Measurements from ENCODE around the gene PPP1R12B.
"Not testable (repeated sequence)": the region's sequence is repeated elsewhere in the genome, so short reads cannot be mapped to it uniquely, and the experiment has no call there.

Gene PPP1R12B

DNA sequence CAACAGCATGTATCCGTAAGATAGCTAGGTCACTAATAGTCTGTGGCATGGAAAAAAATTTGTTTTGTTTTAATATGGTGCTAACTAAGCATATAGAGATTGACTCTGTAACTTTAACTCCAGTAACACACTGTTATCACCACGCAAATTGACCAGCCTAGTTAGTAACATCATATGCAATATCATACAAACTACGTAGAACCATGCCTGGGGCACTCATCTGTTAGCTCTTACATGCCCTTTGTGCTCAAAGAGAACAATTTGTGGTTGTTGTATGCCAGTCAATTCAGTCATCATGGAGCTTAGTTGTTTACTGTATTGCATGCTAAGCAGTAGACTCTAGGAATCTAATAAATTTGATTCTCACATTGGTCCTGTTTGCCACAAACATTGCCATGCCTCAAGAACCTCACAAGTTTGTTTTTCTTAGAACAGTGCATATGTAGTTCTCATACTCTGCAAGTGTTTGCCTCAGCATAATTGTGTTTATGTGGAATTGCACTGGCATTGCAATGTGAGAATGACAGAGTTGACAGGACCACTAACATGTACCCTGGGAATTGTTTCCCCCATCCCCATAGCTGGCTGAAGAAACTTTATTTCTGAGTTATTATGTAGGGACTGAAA lies 179.7 kb downstream of the PPP1R12B start:
- not testable (repeated sequence) for DNase-seq (ENCODE audit: low spot score)

DNA sequence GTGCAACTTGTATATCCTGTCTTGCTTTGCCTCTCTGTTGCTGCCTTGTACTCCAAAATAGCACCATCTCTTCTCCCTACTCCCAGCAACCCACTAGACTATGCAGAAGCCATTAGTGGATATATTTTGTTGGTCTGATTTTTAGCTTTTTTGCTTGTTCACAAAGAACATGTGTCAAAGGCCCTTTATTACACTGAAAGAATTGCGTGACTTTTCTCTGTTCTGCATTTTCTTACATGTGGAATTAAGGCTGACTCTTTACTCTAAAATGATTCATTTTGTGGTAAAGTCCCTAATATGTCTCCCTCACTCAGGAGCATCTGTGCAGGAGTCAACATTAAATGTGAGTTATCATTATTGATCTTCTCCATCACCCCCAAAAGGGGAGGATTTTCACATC lies 182.2 kb downstream of the PPP1R12B start:
- DNase-seq (ENCODE audit: low spot score): not testable (repeated sequence)

DNA sequence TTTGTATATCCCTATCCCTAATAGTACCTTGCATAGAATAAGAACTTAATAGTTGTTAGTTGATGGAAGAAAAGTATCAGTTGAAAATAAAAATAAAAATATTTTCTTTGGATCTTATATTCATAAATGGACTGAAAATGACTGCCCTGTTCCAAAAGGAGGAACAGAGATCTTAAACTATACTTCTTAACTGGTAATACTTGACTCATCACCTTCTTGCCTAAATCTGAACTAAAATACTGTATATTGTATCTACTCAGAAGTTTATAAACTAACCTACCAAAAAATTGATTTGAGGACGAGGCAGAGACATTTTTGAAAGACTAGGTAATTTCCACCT lies 182.9 kb downstream of the PPP1R12B start:
- DNase-seq (ENCODE audit: low spot score): no peak

DNA sequence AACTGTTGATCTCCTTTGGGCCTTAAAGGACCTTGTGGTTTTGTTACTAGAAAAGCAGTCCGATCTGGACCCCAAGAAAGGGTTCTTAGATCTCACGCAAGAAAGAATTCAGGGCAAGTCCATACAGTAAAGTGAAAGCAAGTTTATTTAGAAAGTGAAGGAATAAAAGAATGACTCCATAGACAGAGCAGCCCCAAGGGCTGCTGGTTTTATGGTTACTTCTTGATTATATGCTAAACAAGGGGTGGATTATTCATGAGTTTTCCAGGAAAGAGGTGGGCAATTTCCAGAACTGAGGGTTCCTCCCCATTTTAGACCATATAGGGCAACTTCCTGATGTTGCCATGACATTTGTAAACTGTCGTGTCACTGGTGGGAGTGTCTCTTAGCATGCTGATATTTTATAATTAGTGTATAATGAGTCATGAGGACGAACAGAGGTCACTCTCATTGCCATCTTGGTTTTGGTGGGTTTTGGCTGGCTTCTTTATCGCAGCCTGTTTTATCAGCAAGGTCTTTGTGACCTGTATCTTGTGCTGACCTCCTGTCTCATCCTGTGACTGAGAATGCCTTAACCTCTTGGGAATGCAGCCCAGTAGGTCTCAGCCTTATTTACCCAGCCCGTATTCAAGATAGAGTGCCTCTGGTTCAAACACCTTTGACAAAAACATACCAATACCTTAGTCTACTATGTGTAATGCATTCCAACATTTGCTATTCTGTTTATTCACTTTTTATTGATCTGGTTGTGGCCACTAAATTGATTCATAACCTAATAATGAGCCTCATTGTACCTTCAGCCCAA lies 183.5 kb downstream of the PPP1R12B start:
- DNase-seq (ENCODE audit: low spot score): not testable (repeated sequence)

DNA sequence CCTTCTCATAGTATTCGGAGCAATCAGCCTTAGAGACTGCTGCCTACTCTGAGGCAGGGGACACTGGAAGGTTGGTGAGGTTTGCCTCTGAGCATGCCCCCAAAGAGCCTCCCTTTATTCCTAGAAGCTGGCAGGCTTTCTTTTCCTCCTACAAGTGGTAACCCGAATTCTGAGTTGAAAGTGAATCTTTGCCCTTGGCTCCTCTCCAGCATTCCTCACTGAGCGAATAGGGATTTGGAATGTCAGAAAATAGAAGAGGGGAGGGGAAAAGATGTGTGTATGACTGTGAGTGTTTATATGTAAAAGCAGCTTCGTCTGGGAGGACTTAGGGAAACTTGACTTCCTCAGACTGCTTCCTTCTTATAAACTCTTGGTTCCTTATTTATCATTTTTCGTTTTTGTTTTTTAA lies 190.7 kb downstream of the PPP1R12B start:
- DNase-seq (ENCODE audit: low spot score): not testable (repeated sequence)

DNA sequence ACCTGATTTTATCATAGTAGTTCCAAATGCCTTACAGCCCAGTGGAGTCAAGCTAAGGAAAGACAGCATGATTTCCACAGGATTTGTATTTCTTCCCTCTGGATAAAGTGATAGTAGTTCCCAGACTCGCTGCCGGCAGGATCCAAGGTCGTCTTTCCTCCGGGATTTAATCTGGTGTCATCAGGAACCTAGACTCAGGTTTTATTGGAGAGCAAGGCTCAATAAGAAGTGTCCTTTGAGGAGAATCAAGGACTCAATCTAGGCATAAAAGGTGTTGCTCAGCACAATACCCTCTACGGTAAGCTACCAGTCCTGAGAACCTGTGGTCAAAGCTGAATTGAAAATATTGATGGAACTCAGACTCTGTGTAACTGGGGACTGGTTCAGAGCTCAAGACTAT lies 191.1 kb downstream of the PPP1R12B start:
- not testable (repeated sequence) for DNase-seq (ENCODE audit: low spot score)

DNA sequence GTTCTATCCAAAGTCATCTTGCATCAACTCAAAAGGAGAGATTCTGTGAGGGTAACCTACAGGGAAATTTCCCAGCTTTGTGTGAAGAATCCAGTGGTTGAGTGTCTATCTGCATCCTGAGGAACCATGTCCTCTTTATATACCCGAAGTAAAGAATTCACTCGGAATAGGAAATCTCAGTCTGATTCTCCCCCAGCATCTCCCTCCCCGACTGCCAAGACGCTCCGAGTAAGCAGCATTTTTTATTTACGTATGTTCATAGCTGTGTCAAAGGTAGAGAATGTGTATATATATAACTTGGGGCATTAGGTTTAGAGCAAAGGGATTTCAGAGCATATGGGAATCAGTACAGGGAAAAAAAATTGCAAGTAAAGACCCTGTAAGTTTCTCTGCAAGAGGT lies 191.5 kb downstream of the PPP1R12B start:
- no peak for DNase-seq (ENCODE audit: low spot score)

DNA sequence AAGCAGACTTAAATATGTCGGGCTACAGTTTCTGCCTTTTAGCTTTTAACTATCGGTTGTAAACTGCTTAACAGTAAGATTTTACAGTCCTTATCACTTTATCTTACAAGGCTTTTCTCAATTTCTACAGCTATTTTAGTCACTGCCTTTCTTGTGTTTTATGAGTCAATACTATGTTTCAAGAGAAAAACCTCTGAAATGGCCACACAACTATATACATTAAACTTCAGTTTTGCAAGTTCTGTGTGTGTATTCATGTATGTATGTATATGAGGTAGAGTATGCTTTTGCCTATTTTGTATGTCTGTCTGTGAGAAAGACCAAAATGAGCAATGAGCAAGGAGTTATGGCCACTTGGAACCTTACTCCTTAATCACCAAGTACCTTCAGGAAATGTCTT lies 191.9 kb downstream of the PPP1R12B start:
- DNase-seq (ENCODE audit: low spot score): no peak

DNA sequence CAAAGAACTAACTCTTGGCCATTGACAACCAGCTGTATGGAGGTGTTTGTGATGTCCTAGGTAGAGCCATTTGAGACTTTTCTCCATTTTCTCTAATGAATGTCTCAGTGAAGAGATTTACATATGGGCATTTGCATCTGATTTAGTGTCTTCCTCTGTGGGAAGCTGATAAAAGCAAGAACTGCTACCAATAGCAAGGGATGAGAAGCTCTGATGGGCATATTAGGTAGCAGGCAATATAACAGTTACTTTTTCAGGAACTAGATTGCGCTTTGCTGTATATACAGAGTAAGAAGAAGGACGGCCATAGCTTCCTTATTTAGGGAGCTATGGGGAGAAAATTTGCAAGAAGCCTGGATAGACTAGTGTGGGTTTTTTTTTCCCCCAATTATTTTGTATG lies 192.4 kb downstream of the PPP1R12B start:
- DNase-seq (ENCODE audit: low spot score): not testable (repeated sequence)

DNA sequence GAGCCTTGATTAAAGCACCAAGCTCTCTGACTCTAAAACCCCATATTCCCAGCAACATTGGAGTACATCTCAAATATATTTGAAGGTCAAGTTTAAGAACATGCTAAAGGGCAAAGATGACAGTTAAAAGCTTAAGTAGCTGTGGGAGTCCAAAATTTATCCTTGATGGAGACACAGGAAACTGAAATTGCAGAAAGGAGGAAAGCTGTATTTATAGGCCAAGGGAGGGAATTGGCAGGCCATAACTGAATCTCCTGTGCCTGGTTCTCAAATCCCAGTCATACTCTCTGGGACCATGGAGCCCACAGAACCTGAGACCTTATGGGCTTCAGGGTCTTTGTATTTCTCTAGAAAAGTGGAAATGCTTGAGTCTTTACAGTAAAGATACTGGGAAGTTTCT lies 193.9 kb downstream of the PPP1R12B start:
- DNase-seq (ENCODE audit: low spot score): not testable (repeated sequence)

DNA sequence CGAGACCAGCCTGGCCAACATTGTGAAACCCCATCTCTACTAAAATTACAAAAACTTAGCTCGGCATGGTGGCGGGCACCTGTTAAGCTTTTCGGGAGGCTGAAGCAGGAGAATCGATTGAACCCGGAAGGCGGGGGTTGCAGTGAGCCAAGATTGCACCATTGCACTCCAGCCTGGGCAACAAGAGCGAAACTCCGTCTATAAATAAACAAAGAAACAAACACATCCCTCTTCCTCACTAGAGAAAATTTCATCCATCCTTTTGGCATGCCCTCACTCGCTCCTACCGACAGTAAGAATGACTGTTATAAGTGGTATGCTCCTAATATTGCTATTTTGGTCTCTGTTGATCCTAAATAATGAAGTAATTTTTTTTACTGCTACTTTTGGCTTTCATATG lies 195.0 kb downstream of the PPP1R12B start:
- DNase-seq (ENCODE audit: low spot score): not testable (repeated sequence)

DNA sequence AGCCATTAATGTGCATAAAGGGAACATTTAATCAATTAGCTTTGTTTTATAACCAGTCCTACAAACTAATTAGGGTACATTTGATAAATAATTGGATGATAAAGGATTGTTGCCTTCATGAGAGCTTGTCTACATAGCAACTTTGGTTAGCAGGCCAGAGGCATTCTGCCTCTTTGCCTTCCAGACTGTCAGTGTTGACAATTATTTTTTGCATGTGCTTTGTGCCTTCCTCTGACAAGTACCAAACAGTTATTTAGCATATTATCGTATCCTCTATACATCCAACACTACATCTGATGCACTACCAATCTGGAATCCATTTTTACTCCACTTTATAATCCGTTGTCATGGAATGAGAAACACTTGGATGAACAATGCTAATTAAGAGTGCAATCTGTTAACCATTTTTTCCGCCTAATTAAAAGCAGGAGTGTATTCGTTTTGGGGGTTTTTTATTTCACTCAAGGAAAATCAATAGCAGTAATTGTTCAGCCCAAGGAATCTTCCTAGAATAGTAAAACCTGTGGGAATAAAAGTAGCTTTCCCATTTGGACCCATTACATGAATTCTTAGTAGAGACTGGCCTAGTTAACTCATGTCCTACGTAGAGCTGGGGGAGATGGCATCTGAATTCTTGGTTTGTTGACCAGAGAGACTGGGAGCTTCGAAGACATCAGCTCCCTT lies 196.4 kb downstream of the PPP1R12B start:
- not testable (repeated sequence) for DNase-seq (ENCODE audit: low spot score)

DNA sequence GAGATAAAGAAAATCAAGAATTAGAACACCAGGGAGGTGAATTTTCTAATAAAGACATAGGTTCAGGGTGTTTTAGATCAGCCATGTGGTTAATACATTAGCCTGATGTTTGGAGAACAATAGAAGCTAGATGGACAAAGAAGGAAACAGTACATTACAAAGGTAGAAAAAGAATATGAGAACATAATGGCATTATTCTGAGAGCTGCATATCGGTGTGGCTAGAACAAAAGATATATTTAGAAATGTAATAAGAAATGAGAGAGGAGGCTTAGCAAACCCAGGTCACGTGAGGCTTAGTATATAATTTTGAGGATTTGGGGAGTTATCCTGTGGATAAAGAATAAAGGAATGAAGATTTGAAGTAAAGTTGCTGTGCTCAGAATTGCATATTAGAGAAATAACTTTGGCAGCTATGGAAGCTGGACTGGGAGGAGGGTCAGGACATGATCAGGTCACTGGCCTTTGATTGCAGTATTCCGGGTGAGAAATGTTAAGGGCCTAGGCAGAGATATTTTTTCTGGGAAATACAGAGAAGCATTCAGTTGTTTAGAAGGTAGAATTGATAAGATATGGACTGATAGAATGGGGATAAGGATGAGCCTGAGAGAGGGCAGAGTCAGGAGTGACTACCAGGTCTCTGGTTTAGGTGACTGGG lies 197.3 kb downstream of the PPP1R12B start:
- DNase-seq (ENCODE audit: low spot score): not testable (repeated sequence)

DNA sequence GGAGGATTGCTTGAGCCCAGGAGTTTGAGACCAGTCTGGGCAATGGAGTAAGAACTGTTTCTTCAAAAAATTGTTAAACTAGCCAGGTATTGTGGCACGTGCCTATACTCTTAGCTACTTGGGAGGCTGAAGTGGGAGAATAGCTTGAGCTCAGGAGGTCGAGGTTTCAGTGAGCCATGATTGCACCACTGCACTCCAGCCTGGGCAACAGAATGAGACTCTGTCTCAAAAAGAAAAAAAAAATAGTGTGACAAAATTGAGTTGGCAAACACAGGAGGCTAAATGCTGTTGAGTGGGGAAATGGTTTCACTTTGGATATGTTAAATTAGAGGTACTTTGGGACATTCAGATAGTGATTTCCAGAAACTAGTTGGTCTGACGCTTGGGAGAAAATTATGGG lies 197.9 kb downstream of the PPP1R12B start:
- not testable (repeated sequence) for DNase-seq (ENCODE audit: low spot score)

DNA sequence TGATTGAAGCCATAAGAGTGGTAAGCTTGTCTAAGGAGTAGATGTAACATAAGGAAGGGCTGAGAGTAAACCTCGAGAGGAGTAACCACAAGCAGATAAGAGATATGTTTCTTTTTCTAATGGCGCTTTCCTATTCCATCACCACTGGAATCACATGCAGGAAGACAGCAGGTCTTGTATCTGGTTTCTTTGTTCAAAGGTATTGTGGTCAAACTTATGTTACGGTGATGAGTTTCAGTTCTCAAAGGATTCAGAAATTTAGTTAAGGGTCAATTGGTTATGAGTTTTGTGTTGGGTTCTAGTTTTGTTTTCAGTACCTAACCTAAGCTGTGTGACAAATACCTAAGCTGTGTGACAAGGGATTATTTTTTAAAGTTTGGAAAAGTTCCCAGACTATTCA lies 198.3 kb downstream of the PPP1R12B start:
- not testable (repeated sequence) for DNase-seq (ENCODE audit: low spot score)

DNA sequence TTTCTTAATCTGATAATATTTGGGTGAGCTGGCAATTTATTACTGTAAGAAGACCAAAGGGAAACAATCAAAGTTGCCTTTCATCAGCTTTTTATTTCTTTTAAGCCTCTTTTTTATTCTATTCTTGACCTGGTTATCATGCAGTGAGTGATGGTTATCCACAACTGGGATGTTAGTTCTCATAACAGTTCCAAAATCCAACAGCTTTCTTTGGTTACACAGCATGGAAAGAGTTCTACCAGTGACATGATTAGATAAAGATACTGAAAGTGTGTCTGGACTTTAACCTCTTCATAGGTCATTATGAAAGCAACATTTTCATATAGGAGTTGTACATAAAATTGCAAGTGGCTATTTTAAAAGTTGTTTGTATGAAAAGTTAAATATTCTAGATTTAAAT lies 198.7 kb downstream of the PPP1R12B start:
- no peak for DNase-seq (ENCODE audit: low spot score)

DNA sequence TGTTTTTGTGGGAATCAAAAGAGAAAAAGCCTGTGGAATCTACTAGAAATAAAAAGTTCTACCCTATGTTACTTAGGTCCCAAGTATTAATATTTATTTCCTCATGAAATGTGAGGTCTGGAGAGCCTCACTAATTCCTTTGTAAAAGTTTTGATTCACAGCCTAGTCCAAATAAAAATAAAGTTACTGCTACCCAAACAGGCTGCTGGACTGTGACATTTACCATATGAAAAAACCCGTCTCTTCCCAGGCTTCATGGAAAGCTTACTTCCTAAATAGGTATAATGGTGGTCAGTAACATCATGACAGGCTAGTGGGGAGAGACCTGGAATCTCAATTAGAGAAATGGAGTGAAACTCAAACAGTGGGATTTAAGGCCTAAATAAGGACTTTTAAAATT lies 201.6 kb downstream of the PPP1R12B start:
- not testable (repeated sequence) for DNase-seq (ENCODE audit: low spot score)

DNA sequence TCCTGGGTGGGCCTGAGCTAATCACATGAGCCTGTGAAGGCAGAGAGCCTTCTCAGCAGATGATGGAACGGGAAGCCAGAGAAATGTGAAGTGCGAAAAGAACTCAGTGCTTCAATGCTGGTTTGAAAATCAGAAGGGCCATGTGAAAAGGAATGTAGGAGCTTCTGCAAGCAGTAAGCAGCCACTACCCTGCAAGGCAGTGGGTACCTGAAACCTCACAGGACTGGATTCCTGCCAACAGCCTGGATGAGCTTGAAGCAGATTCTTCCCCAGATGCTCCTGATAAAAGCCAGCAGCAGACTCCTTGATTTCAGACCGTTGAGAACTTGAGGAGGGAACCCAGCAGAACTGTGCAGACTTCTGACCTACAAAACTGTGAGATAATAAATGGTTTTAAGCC lies 203.2 kb downstream of the PPP1R12B start:
- no peak for DNase-seq (ENCODE audit: low spot score)

DNA sequence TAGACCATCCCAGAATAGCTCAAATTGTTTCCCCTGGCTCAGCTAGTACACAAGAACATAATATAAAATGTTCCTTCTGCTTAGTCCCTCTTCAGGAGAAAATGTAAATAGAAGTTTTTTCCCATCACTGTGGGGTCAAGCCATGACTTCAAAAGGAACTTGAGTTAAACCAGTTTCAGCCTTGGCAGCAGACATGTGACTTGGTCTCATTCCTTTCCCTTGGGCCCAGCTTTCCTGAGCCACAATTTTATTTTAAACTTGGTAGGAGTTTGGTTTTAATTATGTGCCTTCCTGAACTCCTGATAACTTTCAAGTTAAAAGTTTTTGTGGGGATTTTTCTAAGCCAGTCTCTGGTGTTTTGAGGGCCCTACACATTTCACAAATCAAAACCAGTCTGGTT lies 204.1 kb downstream of the PPP1R12B start:
- DNase-seq (ENCODE audit: low spot score): not testable (repeated sequence)

DNA sequence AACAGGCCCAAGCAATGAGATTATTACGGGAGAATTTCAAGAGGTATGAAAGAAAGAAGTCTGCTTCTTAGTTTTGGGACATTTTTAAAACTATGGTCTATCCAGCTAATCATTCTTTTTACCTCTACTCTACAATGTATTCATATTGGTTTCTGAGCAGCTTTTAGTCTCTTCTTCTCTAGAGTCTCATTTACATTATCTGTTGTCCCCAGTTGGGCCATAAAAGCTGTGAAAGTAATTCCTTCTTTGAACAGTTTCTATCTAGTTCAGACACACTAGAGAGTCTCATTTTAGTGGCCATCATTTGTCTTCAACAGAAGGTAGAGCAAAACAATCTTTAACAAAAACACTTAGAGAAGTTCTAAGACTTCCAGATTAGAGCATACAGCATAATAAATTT lies 204.6 kb downstream of the PPP1R12B start:
- not testable (repeated sequence) for DNase-seq (ENCODE audit: low spot score)

DNA sequence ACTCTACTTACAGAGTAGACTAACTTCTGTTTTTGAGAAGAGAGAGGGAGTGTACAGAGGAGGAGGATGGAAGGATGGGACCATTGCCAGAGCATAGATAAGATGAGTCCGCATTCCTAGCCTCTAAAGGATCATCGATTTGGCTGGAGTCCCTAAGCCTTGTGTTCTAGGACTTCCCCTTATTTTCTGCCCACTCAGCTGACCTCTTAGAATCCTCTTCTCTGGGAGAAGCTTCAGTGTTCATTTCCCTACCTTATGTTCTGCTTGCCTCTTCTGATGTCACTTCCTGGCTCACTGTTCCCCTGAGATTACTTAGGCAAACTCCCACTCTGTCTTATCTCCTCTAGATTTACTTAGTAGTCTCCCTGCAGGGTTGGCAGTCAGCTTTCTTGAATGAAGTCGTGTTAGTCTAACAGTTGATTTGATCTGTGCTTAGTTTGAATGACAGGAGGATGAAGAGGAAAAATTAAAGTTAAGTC lies 205.1 kb downstream of the PPP1R12B start:
- DNase-seq (ENCODE audit: low spot score): no peak

DNA sequence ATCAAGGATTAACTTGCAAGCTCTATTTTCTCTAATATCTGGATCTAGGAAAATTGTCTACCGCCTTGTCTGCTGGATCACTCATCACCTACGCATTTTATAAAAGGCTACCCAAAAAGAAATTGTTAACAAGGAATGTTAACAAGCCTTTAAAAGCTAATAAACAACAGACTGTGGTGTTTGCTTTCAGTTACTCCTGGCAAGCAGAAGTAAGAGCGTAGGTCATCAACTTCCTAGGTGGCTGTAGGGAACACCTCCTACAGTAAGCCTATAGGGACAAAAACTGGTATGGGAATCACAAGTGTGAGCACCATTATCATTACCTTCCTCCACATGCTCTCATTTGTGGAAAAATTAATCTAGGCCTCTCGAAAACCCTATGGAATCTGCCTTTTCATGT lies 206.1 kb downstream of the PPP1R12B start:
- not testable (repeated sequence) for DNase-seq (ENCODE audit: low spot score)
